K562 (cell line): Measurements from ENCODE around the gene FERMT3. TPM values are rescaled to one million over a fixed set of nuclear protein-coding genes. Genes with fewer than 3 reads are reported as not detected.

ENCODE experiments used
- ARHGAP35 ChIP-seq: fragments of 450-650 bp; IDR thresholded peaks from 2 replicates; pipeline ENCODE4 v1.6.1; 2018; ENCODE audit not compliant: partially characterized antibody
- CBX3 ChIP-seq, 2 experiments: IDR thresholded peaks; 1 replicate in 1 of 2; 2 replicates in 1 of 2; pipeline ENCODE4 v1.6.1; 2012; ENCODE audit warnings: inconsistent platforms in 2 of 2, low read length in 2 of 2, borderline replicate concordance in 1 of 2, control low read depth in 1 of 2
- ESRRA ChIP-seq: fragments of 450-650 bp; IDR thresholded peaks from 2 replicates; pipeline ENCODE4 v1.6.1; 2014; ENCODE audit warnings: low read depth, mild to moderate bottlenecking, moderate library complexity, borderline replicate concordance
- FOS ChIP-seq: IDR thresholded peaks from 3 replicates; pipeline ENCODE4 v1.6.1; 2011; ENCODE audit not compliant: insufficient read length; ENCODE audit errors: extremely low read depth
- MCM2 ChIP-seq: fragments of 450-650 bp; IDR thresholded peaks from 2 replicates; pipeline ENCODE4 v1.6.1; 2017; ENCODE audit warnings: low read depth, mild to moderate bottlenecking
- MCM7 ChIP-seq, 2 experiments: fragments of 450-650 bp; IDR thresholded peaks; 2 replicates each; pipeline ENCODE4 v1.6.1; 2016 to 2018
- MECOM ChIP-seq: fragments of 250-450 bp; sonication (Bioruptor Pico); IDR thresholded peaks from 2 replicates; pipeline ENCODE4 v1.8.0; 2022; ENCODE audit warnings: inconsistent platforms
- MTF1 ChIP-seq: fragments of 250-450 bp; sonication (Bioruptor Pico); IDR thresholded peaks from 2 replicates; pipeline ENCODE4 v1.9.0; 2021; ENCODE audit warnings: moderate library complexity, mild to moderate bottlenecking, inconsistent platforms, borderline replicate concordance
- NFIC ChIP-seq: fragments of 450-650 bp; IDR thresholded peaks from 2 replicates; pipeline ENCODE4 v1.6.1; 2017; ENCODE audit warnings: mild to moderate bottlenecking, inconsistent platforms
- NONO ChIP-seq, 2 experiments: fragments of 200-400 bp in 1 of 2; fragments of 450-650 bp in 1 of 2; formaldehyde crosslinking in 1 of 2; IDR thresholded peaks; 2 replicates each; pipeline ENCODE4 v1.6.1; 2017; ENCODE audit warnings: low read depth in 2 of 2, mild to moderate bottlenecking in 2 of 2, moderate library complexity in 2 of 2, low read length in 1 of 2
- PCBP2 ChIP-seq: fragments of 200-400 bp; formaldehyde crosslinking; IDR thresholded peaks from 2 replicates; pipeline ENCODE4 v1.6.1; 2018; ENCODE audit warnings: low read length, low read depth, mild to moderate bottlenecking, moderate library complexity; ENCODE audit not compliant: poor library complexity, severe bottlenecking
- RFX5 ChIP-seq: IDR thresholded peaks from 2 replicates; pipeline ENCODE4 v1.6.1; 2011; ENCODE audit warnings: low read depth, mild to moderate bottlenecking, improper control_type of control experiment, low read length
- RUNX1 ChIP-seq: sonication (generic); IDR thresholded peaks from 2 replicates; pipeline ENCODE4 v1.6.1; 2016; ENCODE audit warnings: antibody characterized with exemption, low read depth
- SETDB1 ChIP-seq: IDR thresholded peaks from one replicate; pipeline ENCODE4 v1.6.1; 2012; ENCODE audit warnings: low read length, control low read depth, inconsistent platforms
- ZNF224 ChIP-seq: sonication (generic); formaldehyde crosslinking; IDR thresholded peaks from 2 replicates; pipeline ENCODE4 v1.8.0; 2022; ENCODE audit warnings: mild to moderate bottlenecking, missing genetic modification reagents
- ZNF740 ChIP-seq, 3 experiments: fragments of 200-800 bp in 1 of 3; sonication (Bioruptor generic) in 1 of 3; sonication (generic) in 1 of 3; formaldehyde crosslinking in 1 of 3; IDR thresholded peaks; 2 replicates each; pipeline versions ENCODE4 v1.6.1 to v1.8.0; 2016 to 2022; ENCODE audit warnings: mild to moderate bottlenecking in 2 of 3, missing compliant biosample characterization in 2 of 3, missing genetic modification characterization in 2 of 3, missing genetic modification reagents in 1 of 3
- polyA plus RNA-seq, 8 experiments: library from polyadenylated mRNA; depleted of rRNA in 4 of 8; stranded (reverse) in 5 of 8; unstranded in 3 of 8; fragments of >200 nt; fragmentation: Nextera tagmentation in 2 of 8; fragmentation: Illumina TruSeq in 1 of 8; extraction: Ambion mirVana in 2 of 8; extraction: Trizol in 1 of 8; gene quantifications; 2 replicates each; pipeline versions ENCODE4 v1.2.1 to v1.2.3, GENCODE V29; 2011 to 2014; ENCODE audit warnings: inconsistent platforms in 1 of 8, missing spikeins in 1 of 8
- total RNA-seq, 7 experiments: library from RNA; depleted of rRNA in 6 of 7; stranded (reverse); fragments of >200 nt in 6 of 7; fragmentation: Illumina TruSeq in 2 of 7; extraction: Trizol in 2 of 7; gene quantifications; 2 replicates each; pipeline versions ENCODE4 v1.2.1 to v1.2.3, GENCODE V29; 2011 to 2021; ENCODE audit warnings: low replicate concordance in 1 of 7
- TF ChIP-seq, protein P1 (sequence below): IDR thresholded peaks from 3 replicates; pipeline ENCODE4 v1.6.1; 2011; ENCODE audit warnings: borderline replicate concordance, mild to moderate bottlenecking; ENCODE audit not compliant: insufficient read length, insufficient read depth
- TF ChIP-seq, protein P2 (sequence below): fragments of 250-450 bp; sonication (Bioruptor Pico); IDR thresholded peaks from 2 replicates; pipeline ENCODE4 v1.4.0; 2020; ENCODE audit warnings: borderline replicate concordance
- TF ChIP-seq, protein P3 (sequence below), 2 experiments: fragments of 200-800 bp in 1 of 2; sonication (Bioruptor generic) in 1 of 2; sonication (generic) in 1 of 2; formaldehyde crosslinking in 1 of 2; IDR thresholded peaks in 1 of 2; conservative IDR thresholded peaks in 1 of 2; 2 replicates each; pipeline versions ENCODE4 v1.5.0 to v1.6.1; 2016 to 2020; ENCODE audit warnings: missing compliant biosample characterization in 1 of 2, missing genetic modification characterization in 1 of 2, missing genetic modification reagents in 1 of 2
- TF ChIP-seq, protein P4 (sequence below): IDR thresholded peaks from 2 replicates; pipeline ENCODE4 v1.6.1; 2011; ENCODE audit not compliant: insufficient read length; ENCODE audit errors: extremely low read depth

FERMT3 gene
- total and polyA plus RNA-seq, 9 of the 15 experiments (the other 6 are each of a cell fraction or from before 2014, with no cell fraction given): 3.2 to 275 (median 79.7) TPM

- TF ChIP-seq ARHGAP35: no peak
- 0 out of 2 replicates have a peak, but pooled peaks have one; percentile 4 for TF ChIP-seq ZNF740 (CRISPR knock-in tag; IDR thresholded peaks at IDR 0.05)
- no peak for TF ChIP-seq ZNF740 (tag; IDR thresholded peaks at IDR 0.05)
- 0 out of 2 replicates have a peak, but pooled peaks have one; percentile 19 for TF ChIP-seq NFIC
- TF ChIP-seq, protein P1, sequence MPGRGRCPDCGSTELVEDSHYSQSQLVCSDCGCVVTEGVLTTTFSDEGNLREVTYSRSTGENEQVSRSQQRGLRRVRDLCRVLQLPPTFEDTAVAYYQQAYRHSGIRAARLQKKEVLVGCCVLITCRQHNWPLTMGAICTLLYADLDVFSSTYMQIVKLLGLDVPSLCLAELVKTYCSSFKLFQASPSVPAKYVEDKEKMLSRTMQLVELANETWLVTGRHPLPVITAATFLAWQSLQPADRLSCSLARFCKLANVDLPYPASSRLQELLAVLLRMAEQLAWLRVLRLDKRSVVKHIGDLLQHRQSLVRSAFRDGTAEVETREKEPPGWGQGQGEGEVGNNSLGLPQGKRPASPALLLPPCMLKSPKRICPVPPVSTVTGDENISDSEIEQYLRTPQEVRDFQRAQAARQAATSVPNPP: no peak
- TF ChIP-seq MECOM (CRISPR knock-in tag): no peak
- no peak for TF ChIP-seq MTF1 (CRISPR knock-in tag)
- TF ChIP-seq, protein P2, sequence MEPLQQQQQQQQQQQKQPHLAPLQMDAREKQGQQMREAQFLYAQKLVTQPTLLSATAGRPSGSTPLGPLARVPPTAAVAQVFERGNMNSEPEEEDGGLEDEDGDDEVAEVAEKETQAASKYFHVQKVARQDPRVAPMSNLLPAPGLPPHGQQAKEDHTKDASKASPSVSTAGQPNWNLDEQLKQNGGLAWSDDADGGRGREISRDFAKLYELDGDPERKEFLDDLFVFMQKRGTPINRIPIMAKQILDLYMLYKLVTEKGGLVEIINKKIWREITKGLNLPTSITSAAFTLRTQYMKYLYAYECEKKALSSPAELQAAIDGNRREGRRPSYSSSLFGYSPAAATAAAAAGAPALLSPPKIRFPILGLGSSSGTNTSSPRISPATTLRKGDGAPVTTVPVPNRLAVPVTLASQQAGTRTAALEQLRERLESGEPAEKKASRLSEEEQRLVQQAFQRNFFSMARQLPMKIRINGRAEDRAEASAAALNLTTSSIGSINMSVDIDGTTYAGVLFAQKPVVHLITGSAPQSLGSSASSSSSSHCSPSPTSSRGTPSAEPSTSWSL (CRISPR knock-in tag): no peak
- no peak for TF ChIP-seq ZNF224
- no peak for TF ChIP-seq RUNX1
- TF ChIP-seq MCM7 (IDR thresholded peaks at IDR 0.05): no peak
- TF ChIP-seq SETDB1: no peak
- TF ChIP-seq, protein P3, sequence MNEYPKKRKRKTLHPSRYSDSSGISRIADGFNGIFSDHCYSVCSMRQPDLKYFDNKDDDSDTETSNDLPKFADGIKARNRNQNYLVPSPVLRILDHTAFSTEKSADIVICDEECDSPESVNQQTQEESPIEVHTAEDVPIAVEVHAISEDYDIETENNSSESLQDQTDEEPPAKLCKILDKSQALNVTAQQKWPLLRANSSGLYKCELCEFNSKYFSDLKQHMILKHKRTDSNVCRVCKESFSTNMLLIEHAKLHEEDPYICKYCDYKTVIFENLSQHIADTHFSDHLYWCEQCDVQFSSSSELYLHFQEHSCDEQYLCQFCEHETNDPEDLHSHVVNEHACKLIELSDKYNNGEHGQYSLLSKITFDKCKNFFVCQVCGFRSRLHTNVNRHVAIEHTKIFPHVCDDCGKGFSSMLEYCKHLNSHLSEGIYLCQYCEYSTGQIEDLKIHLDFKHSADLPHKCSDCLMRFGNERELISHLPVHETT (CRISPR knock-in tag; conservative IDR thresholded peaks at IDR 0.05 in 1 of 2, IDR thresholded peaks at IDR 0.05 in 1 of 2): no peak
- TF ChIP-seq, protein P4, sequence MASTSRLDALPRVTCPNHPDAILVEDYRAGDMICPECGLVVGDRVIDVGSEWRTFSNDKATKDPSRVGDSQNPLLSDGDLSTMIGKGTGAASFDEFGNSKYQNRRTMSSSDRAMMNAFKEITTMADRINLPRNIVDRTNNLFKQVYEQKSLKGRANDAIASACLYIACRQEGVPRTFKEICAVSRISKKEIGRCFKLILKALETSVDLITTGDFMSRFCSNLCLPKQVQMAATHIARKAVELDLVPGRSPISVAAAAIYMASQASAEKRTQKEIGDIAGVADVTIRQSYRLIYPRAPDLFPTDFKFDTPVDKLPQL: no peak
- no peak for TF ChIP-seq NONO (IDR thresholded peaks at IDR 0.05; ENCODE audit: low read depth in 2 of 2, low read length in 1 of 2)
- TF ChIP-seq FOS: no peak
- TF ChIP-seq ESRRA: peak; percentile 36; the same call in 1 of the 2 replicates
- TF ChIP-seq CBX3 (IDR thresholded peaks at IDR 0.05; ENCODE audit: borderline replicate concordance in 1 of 2, low read length in 2 of 2): peak in 1 of 2 experiments; percentile 62; a peak in 1 of 3 replicates
- TF ChIP-seq PCBP2: no peak
- no peak for TF ChIP-seq RFX5
- no peak for TF ChIP-seq MCM2
These were observed 43.3 kb downstream of the FERMT3 start (continued) for GRCh38 chr11:64249563-64250414.
